ENCODE results near the gene PAM.

Gene PAM

DNA sequence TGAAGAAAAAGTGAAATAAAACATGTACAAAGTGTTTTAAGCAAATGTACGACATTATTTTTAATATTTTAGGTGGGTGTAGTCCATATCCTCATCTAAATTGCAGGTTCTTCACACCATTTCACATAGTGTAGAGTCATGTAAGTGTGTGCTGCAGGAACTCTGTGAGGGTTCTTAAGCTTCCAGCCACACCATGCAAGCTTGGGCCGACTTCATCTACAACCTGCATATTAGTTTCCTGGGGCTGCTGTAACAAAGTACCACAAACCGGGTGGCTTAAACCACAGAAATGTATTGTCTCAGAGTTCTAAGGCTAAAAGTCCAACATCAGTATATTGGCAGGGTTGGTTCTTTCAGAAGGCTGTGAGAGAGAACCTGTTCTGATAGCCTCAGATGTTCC lies 10.2 kb downstream of the PAM start:
- DNase-seq (ENCODE audit: low spot score) = no peak
- TF ChIP-seq, protein P1, sequence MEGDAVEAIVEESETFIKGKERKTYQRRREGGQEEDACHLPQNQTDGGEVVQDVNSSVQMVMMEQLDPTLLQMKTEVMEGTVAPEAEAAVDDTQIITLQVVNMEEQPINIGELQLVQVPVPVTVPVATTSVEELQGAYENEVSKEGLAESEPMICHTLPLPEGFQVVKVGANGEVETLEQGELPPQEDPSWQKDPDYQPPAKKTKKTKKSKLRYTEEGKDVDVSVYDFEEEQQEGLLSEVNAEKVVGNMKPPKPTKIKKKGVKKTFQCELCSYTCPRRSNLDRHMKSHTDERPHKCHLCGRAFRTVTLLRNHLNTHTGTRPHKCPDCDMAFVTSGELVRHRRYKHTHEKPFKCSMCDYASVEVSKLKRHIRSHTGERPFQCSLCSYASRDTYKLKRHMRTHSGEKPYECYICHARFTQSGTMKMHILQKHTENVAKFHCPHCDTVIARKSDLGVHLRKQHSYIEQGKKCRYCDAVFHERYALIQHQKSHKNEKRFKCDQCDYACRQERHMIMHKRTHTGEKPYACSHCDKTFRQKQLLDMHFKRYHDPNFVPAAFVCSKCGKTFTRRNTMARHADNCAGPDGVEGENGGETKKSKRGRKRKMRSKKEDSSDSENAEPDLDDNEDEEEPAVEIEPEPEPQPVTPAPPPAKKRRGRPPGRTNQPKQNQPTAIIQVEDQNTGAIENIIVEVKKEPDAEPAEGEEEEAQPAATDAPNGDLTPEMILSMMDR (conservative IDR thresholded peaks at IDR 0.05; ENCODE audit: low read depth) = no peak
- ChIA-PET CTCF (interaction anchor here (0.6 kb wide), 1 partner anchor 15 kb away, joined by 5 read pairs; no protein-coding TSS in a partner anchor), POLR2A (ENCODE audit: low non-redundant PET) (no interaction called here)
- no peak overlapping the region for H3K27ac ChIP-seq

DNA sequence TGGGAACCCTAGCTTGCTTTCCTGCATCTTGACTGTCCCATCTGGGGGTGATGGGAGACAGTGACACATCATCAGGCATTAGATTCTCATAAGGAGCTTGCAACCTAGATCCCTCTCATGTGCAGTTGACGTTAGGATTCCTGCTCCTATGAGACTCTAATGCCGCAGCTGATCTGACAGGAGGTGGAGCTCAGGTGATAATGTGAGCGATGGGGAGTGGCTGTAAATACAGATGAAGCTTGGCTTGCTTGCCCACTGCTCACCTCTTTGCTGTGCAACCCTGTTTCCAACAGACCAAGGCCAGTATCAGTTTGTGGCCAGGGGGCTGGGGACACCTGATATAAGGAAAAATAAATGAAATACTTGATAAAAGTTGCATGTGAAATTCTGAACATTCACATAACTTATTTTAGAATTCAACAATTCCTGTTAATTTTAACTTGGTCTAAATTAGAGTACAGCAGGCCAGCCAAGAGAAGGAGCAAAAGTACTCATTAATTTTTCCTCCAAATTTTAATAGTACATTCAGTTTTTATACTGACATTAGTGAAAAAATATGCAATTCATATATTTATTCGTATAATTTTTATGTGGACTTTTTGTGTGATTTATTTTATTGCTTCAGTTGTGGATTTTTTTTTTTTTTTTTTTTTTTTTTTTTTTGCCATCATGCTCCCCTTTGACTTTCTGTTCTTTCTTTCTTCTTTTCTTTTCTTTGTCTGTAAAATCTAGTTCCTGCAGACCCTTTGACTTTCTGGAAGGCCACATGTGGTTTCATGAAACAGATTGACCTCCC lies 11.4 kb downstream of the PAM start:
- no peak for DNase-seq (ENCODE audit: low spot score)
- ChIA-PET POLR2A (ENCODE audit: low non-redundant PET) (no interaction called here), CTCF (no interaction called here)
- TF ChIP-seq, protein P1 (conservative IDR thresholded peaks at IDR 0.05; ENCODE audit: low read depth) = no peak
- no peak overlapping the region for H3K27ac ChIP-seq

DNA sequence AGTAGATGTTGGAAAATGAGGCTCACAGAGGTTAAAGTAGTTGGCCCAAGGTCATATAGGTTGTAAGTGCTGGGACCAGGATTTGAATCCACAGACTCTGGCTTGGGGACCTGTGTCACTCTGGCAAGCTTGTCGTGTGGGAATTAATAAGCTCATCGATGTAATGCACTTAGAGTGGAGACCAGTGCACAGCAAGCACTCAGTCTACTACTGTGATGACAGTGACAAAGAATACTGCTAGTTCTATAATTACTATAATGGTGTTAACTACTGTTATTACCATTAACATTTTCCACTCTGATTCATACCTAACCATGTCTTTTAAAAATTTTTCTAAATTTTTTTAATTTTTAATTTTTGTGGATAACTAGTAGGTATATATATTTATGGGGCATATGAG lies 12.8 kb downstream of the PAM start:
- DNase-seq (ENCODE audit: low spot score) = no peak
- H3K27ac ChIP-seq = no peak overlapping the region
- CTCF ChIA-PET = interaction anchor here (0.7 to 1.1 kb wide), 2 partner anchors 12 to 84 kb away, joined by 3 read pairs; no protein-coding TSS in a partner anchor
- POLR2A ChIA-PET (ENCODE audit: low non-redundant PET) = no interaction called here
- TF ChIP-seq, protein P1 (conservative IDR thresholded peaks at IDR 0.05; ENCODE audit: low read depth) = no peak

DNA sequence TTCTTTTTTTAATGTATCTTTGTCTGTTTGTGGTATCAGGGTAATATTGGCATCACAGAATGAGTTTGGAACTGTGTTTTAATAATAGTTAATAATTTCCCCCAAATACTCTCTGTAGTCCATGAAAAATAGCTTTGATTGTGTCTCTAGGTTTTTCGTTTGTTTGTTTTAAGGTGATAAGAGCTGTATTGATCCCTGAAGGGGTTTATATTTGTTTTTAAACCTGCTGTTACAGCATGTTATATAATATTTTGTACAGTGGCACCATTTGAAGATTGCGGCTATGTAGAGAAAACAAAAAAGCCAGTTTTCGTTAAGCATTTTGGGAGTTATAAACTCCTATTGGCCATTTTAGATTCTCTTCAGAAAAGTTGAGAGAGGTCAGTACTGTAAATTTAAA lies 15.7 kb downstream of the PAM start:
- POLR2A ChIA-PET (ENCODE audit: low non-redundant PET) = no interaction called here
- no peak for DNase-seq (ENCODE audit: low spot score)
- CTCF ChIA-PET = no interaction called here
- TF ChIP-seq, protein P1 (conservative IDR thresholded peaks at IDR 0.05; ENCODE audit: low read depth) = no peak
- H3K27ac ChIP-seq = no peak overlapping the region

- TF ChIP-seq, protein P1 (conservative IDR thresholded peaks at IDR 0.05; ENCODE audit: low read depth) = no peak
- DNase-seq (ENCODE audit: low spot score) = no peak
- POLR2A ChIA-PET (ENCODE audit: low non-redundant PET) = no interaction called here
- no peak overlapping the region for H3K27ac ChIP-seq
- CTCF ChIA-PET = interaction anchor here (1.2 kb wide), 1 partner anchor 9 kb away, joined by 3 read pairs; no protein-coding TSS in a partner anchor
These were observed 16.3 kb downstream of the PAM start for GRCh38 chr5:102771435-102771834.

DNA sequence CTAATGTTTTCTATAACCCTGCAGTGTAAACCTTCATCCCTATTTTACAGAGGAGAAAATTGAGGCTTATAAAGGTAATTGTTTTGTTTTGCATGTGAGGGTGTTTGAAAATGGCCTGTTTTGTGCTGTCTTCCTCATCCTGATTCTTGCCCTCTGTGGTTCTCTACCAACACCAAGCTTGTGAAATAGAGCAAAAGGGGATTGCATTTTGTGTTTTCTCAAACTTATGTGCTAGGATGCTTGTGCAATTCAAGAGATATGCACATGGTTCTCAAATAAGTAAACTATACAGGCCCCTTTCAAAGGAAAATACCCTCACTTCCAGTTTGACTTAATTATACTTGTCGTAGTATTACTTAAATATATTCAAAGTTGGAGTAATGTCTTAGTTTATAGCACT lies 17.2 kb downstream of the PAM start:
- no peak for DNase-seq (ENCODE audit: low spot score)
- TF ChIP-seq, protein P1 (conservative IDR thresholded peaks at IDR 0.05; ENCODE audit: low read depth) = no peak
- H3K27ac ChIP-seq = no peak overlapping the region
- ChIA-PET CTCF (interaction anchor here (1.2 kb wide), 1 partner anchor 8 kb away, joined by 3 read pairs; no protein-coding TSS in a partner anchor), POLR2A (ENCODE audit: low non-redundant PET) (no interaction called here)

Data from RWPE1 (cell line).